ENCODE measurements around the gene NOS3.

Gene NOS3

GRCh38 chr7:150990416-150991186 lies at the start of gene NOS3:
NOS3 (plus strand) TSS chr7:150991017; CDS start chr7:150993804, 2,787 bp downstream.
- H3K4me3 ChIP-seq (ENCODE audit: low read depth, low read length): no peak within 1 kb of the TSS
- no peak for TF ChIP-seq CTCF (IDR thresholded peaks at IDR 0.05; ENCODE audit: control insufficient read depth, extremely low read depth, insufficient read depth)
- no peak for DNase-seq (ENCODE audit: low read depth)

GRCh38 chr7:150941351-150942000 lies 49.3 kb upstream of the NOS3 start:
- H3K4me3 ChIP-seq (ENCODE audit: low read depth, low read length): no peak overlapping the region
- no peak for DNase-seq (ENCODE audit: low read depth)
- TF ChIP-seq CTCF (IDR thresholded peaks at IDR 0.05; ENCODE audit: control insufficient read depth, extremely low read depth, insufficient read depth): no peak

- H3K4me3 ChIP-seq (ENCODE audit: low read depth, low read length): no peak overlapping the region
- TF ChIP-seq CTCF (IDR thresholded peaks at IDR 0.05; ENCODE audit: control insufficient read depth, extremely low read depth, insufficient read depth): no peak
- DNase-seq (ENCODE audit: low read depth): no peak
These were observed 48.7 kb upstream of the NOS3 start for GRCh38 chr7:150942001-150942590.

GRCh38 chr7:150942591-150943452 lies 48.0 kb upstream of the NOS3 start:
- no peak for DNase-seq (ENCODE audit: low read depth)
- no peak for TF ChIP-seq CTCF (IDR thresholded peaks at IDR 0.05; ENCODE audit: control insufficient read depth, extremely low read depth, insufficient read depth)
- H3K4me3 ChIP-seq (ENCODE audit: low read depth, low read length): no peak overlapping the region

- H3K4me3 ChIP-seq (ENCODE audit: low read depth, low read length): no peak overlapping the region
- DNase-seq (ENCODE audit: low read depth): no peak
- TF ChIP-seq CTCF (IDR thresholded peaks at IDR 0.05; ENCODE audit: control insufficient read depth, extremely low read depth, insufficient read depth): no peak
These were observed 47.4 kb upstream of the NOS3 start for GRCh38 chr7:150943453-150943814.
